HFFc6 (cell line): ENCODE measurements around the gene ATIC. TPM values are rescaled to one million over a fixed set of nuclear protein-coding genes. Genes with fewer than 3 reads are reported as not detected.
A peak's percentile ranks its signal among the peaks of the same experiment; 100 is the strongest.

Experiments
- DNase-seq: peaks from one replicate; pipeline ENCODE4 v3.0.0-alpha.2; 2018
- H3K27ac Mint-ChIP-seq: 2 replicates; pipeline ENCODE4 v1.8.0; 2020; ENCODE audit warnings: mild to moderate bottlenecking, mixed read lengths
- H3K27me3 Mint-ChIP-seq: 2 replicates; pipeline ENCODE4 v1.8.0; 2021; ENCODE audit warnings: mild to moderate bottlenecking, moderate library complexity, mixed read lengths; ENCODE audit not compliant: insufficient read depth
- H3K36me3 Mint-ChIP-seq: 2 replicates; pipeline ENCODE4 v1.8.0; 2021; ENCODE audit warnings: low read depth, mixed read lengths
- H3K4me1 Mint-ChIP-seq: 2 replicates; pipeline ENCODE4 v1.8.0; 2020; ENCODE audit warnings: low read depth, mixed read lengths
- H3K4me3 Mint-ChIP-seq: 2 replicates; pipeline ENCODE4 v1.8.0; 2020; ENCODE audit warnings: mild to moderate bottlenecking, moderate library complexity, mixed read lengths
- H3K9me3 Mint-ChIP-seq: 2 replicates; pipeline ENCODE4 v1.8.0; 2020; ENCODE audit warnings: mild to moderate bottlenecking, mixed read lengths
- total RNA-seq, 6 experiments: library from RNA; stranded (reverse); fragmentation: NEBNext Ultra II Directional; extraction: Animal tissue kit (Norgen Biotek cat#: 25700); gene quantifications; 2 replicates in 1 of 6; 3 replicates in 5 of 6; pipeline ENCODE4 v1.2.3, GENCODE V29; 2021
- TF ChIP-seq, protein P1 (sequence below): fragments of 200-600 bp; sonication (generic); IDR thresholded peaks from 2 replicates; pipeline ENCODE4 v1.5.0; 2021; ENCODE audit warnings: antibody characterized with exemption, mild to moderate bottlenecking

ATIC gene
- total RNA-seq, 6 experiments from 2014 or later, result 137 to 156 (median 150) TPM

DNA sequence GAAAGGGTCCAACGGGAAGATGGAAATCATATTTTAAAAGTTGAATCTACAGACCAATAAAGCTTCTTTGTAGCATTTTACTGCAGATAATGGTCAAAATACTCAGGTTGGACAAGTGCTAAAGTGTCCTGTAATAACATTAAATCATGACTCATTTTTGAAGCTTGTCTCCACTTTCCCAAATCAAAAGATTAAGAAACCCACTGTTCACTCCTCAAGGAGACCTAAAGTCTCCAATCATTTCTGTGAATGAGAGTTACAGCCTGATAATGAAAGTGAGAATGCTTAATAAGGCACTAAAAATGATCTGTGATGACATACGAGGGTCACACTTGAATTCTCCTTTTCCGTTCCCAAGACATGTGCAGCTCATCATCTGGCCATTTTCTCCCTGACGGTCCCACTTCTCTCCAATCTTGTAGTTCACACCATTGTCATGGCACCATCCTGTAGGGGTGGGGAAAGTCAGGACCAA lies 53.4 kb downstream of the ATIC start:
- Mint-ChIP-seq H3K27ac (peak overlapping the region; percentile 67), H3K4me3 (peak overlapping the region; percentile 50; the same call in 1 of the 2 replicates), H3K9me3 (no peaks in the 10 kb centered on the region), H3K4me1 (peaks cover 73% of the 10 kb centered on the region), H3K36me3 (peaks cover 79% of the 10 kb centered on the region), H3K27me3 (peaks cover 41% of the 10 kb centered on the region)
- DNase-seq, result no peak
- TF ChIP-seq, protein P1, sequence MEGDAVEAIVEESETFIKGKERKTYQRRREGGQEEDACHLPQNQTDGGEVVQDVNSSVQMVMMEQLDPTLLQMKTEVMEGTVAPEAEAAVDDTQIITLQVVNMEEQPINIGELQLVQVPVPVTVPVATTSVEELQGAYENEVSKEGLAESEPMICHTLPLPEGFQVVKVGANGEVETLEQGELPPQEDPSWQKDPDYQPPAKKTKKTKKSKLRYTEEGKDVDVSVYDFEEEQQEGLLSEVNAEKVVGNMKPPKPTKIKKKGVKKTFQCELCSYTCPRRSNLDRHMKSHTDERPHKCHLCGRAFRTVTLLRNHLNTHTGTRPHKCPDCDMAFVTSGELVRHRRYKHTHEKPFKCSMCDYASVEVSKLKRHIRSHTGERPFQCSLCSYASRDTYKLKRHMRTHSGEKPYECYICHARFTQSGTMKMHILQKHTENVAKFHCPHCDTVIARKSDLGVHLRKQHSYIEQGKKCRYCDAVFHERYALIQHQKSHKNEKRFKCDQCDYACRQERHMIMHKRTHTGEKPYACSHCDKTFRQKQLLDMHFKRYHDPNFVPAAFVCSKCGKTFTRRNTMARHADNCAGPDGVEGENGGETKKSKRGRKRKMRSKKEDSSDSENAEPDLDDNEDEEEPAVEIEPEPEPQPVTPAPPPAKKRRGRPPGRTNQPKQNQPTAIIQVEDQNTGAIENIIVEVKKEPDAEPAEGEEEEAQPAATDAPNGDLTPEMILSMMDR, result no peak

DNA sequence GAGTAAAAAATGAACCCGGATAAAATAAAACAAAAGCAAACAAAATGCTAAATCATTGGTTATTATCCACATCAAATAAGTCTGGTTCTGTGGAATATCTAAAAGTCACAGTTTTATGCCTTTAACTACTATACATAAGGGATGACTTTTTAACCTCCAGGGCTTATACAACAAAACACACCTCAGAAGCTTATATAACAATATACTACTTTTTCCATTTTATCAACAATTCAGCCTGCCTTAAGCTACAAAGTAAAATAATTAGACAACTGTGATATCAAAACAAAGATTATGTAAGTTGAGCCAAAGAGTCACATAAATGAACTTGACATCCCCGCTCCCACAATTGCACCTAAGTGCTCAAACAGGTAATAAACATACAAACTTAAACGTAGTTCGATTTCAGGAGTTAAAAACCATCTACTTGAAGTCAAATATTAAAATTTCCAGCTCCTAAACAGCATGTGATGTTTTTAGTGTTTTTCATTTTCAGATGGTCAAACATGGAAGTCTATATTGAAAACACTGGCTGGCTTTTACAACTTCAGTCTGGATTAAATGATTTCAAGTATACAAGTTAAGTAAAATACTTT lies 54.7 kb downstream of the ATIC start:
- no peaks in the 10 kb centered on the region for H3K9me3 Mint-ChIP-seq
- H3K27ac Mint-ChIP-seq, result peak overlapping the region; percentile 45; the same call in 1 of the 2 replicates
- peaks cover 43% of the 10 kb centered on the region for H3K27me3 Mint-ChIP-seq
- no peak for DNase-seq
- peaks cover 82% of the 10 kb centered on the region for H3K36me3 Mint-ChIP-seq
- H3K4me3 Mint-ChIP-seq, result no peak overlapping the region
- peaks cover 75% of the 10 kb centered on the region for H3K4me1 Mint-ChIP-seq
- TF ChIP-seq, protein P1, result no peak

DNA sequence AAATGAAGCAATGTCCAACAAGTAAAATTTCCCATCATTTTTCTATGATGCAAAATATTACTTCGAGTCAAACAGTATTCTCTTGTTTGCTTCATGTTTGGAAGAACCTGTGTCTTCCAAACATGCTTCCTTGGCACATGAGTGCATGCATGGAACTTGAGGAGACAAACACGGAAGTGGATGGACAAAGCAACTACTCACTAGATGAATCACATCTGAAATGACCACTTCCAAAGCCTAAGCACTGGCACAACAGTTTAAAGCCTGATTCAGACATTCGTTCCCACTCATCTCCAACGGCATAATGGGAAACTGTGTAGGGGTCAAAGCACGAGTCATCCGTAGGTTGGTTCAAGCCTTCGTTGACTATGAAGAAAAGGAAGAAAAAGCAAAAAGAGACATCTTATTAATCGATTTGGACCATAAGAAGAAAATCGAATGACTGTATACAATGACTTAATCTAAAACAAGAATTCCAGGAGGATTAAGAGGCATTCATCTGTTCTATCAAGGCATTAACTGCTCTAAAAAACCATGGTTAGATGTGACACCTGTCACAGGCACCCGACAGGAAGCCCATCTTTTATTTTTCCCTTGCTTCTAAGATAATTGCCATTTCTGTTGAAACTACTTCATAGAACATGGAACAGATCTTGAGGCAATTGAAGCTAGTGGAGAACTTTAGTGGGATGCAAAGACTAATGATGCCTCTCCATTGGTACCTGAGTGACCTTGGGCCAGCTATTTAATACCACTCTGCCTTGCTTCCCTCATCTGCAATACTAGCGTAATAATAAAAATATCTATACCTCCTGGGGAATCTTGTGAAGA lies 56.0 kb downstream of the ATIC start:
- Mint-ChIP-seq H3K9me3 (no peaks in the 10 kb centered on the region; the same call in 1 of the 2 replicates), H3K36me3 (peaks cover 80% of the 10 kb centered on the region), H3K4me3 (peak overlapping the region; percentile 35; the same call in 1 of the 2 replicates), H3K27ac (peak overlapping the region; percentile 78), H3K27me3 (peaks cover 36% of the 10 kb centered on the region), H3K4me1 (peaks cover 80% of the 10 kb centered on the region)
- DNase-seq, result peak; percentile 86
- TF ChIP-seq, protein P1, result no peak

DNA sequence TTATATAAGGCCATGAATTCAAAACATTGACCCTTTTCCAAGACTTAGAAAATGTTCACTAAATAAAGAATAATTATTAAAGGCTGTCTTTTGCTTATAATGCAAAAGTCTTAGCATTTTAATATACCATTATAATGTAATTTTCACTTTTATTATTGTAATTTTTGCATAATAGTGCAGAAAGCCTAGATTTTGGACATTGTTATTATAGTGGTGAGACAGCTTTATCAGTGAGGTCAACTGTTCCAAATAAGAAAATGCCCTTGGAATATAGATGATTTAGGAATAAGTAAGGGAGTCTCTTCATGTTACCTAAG lies 56.6 kb downstream of the ATIC start:
- no peak for DNase-seq
- peaks cover 75% of the 10 kb centered on the region for H3K4me1 Mint-ChIP-seq
- peak overlapping the region; percentile 78 for H3K27ac Mint-ChIP-seq
- peaks cover 80% of the 10 kb centered on the region for H3K36me3 Mint-ChIP-seq
- TF ChIP-seq, protein P1, result no peak
- no peak overlapping the region for H3K4me3 Mint-ChIP-seq
- H3K9me3 Mint-ChIP-seq, result no peaks in the 10 kb centered on the region; the same call in 1 of the 2 replicates
- peaks cover 38% of the 10 kb centered on the region for H3K27me3 Mint-ChIP-seq

DNA sequence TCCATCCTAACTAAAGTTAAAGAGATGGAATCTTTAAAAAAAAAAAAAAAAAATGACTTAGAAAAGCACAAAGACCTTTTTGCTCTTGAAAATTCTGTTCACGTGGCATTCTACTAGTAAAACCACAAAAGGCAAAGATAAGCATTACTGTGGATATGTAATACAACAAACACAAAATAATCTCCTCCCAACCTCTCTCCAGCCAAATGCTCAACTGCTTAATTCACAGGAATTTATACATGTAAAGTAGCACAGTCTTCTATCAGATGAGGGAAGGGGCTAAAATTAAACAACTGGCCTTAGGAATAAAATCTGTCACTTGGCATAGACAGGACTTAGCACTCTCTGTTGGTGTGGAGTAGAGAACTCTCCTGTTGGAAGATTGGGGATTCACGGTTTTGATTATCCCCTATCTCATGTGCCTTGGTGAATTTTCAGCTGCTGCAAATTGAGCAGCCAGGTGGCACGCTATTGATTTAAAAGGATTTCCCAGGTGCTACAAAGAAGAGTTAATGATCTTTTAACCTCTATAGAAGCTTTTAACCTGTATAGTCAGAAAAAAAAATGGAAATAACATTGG lies 57.4 kb downstream of the ATIC start:
- no peaks in the 10 kb centered on the region; the same call in 1 of the 2 replicates for H3K9me3 Mint-ChIP-seq
- H3K4me1 Mint-ChIP-seq, result peaks cover 67% of the 10 kb centered on the region
- H3K27me3 Mint-ChIP-seq, result peaks cover 42% of the 10 kb centered on the region
- peaks cover 76% of the 10 kb centered on the region for H3K36me3 Mint-ChIP-seq
- TF ChIP-seq, protein P1, result no peak
- H3K27ac Mint-ChIP-seq, result peak overlapping the region; percentile 78
- no peak for DNase-seq
- peak overlapping the region; percentile 16; the same call in 1 of the 2 replicates for H3K4me3 Mint-ChIP-seq
